Osteocyte (in vitro differentiated cells): Measurements from ENCODE around the gene C4B. TPM values are rescaled to one million over a fixed set of nuclear protein-coding genes. Genes with fewer than 3 reads are reported as not detected.
A peak's percentile ranks its signal among the peaks of the same experiment; 100 is the strongest.

ENCODE experiments used
- DNase-seq: peaks from one replicate; pipeline ENCODE4 v3.0.0; 2021; ENCODE audit warnings: mixed read lengths; ENCODE audit not compliant: unreplicated experiment; ENCODE audit errors: extremely low spot score
- H3K27ac Mint-ChIP-seq: one replicate; pipeline ENCODE4 v1.8.0; 2021; ENCODE audit warnings: mild to moderate bottlenecking, mixed read lengths; ENCODE audit not compliant: unreplicated experiment
- H3K27me3 Mint-ChIP-seq: one replicate; pipeline ENCODE4 v1.8.0; 2021; ENCODE audit warnings: mixed read lengths; ENCODE audit not compliant: unreplicated experiment
- H3K36me3 Mint-ChIP-seq: one replicate; pipeline ENCODE4 v1.8.0; 2021; ENCODE audit warnings: mixed read lengths; ENCODE audit not compliant: unreplicated experiment
- H3K4me1 Mint-ChIP-seq: one replicate; pipeline ENCODE4 v1.8.0; 2021; ENCODE audit warnings: mixed read lengths; ENCODE audit not compliant: unreplicated experiment
- H3K4me3 Mint-ChIP-seq: one replicate; pipeline ENCODE4 v1.8.0; 2021; ENCODE audit warnings: mild to moderate bottlenecking, moderate library complexity, mixed read lengths; ENCODE audit not compliant: unreplicated experiment
- H3K9me3 Mint-ChIP-seq: one replicate; pipeline ENCODE4 v1.8.0; 2021; ENCODE audit warnings: mixed read lengths; ENCODE audit not compliant: unreplicated experiment
- CTCF ChIP-seq: fragments of 200-600 bp; sonication (generic); IDR thresholded peaks from 2 replicates; pipeline ENCODE4 v1.5.0; 2021; ENCODE audit warnings: antibody characterized with exemption, mild to moderate bottlenecking, moderate library complexity
- total RNA-seq: library from RNA; stranded (reverse); gene quantifications from 2 replicates; pipeline ENCODE4 v1.2.1, GENCODE V29; 2021

Gene C4B
- total RNA-seq, 1 donor from 2014 or later = 10.5 TPM

- TF ChIP-seq CTCF = no peak
- H3K4me1 Mint-ChIP-seq = peaks cover 50% of the 10 kb centered on the region
- no peaks in the 10 kb centered on the region for H3K9me3 Mint-ChIP-seq
- no peaks in the 10 kb centered on the region for H3K36me3 Mint-ChIP-seq
- peak; percentile 89 for DNase-seq
- no peak overlapping the region for H3K4me3 Mint-ChIP-seq
- peak overlapping the region; percentile 51 for H3K27ac Mint-ChIP-seq
- H3K27me3 Mint-ChIP-seq = peaks cover 3% of the 10 kb centered on the region
Observed at GRCh38 chr6:32081168-32081990, 66.8 kb downstream of the C4B start.

GRCh38 chr6:32082478-32082877 is 67.9 kb downstream of the C4B start:
- Mint-ChIP-seq H3K27me3 (peaks cover 3% of the 10 kb centered on the region), H3K27ac (peak overlapping the region; percentile 51), H3K36me3 (no peaks in the 10 kb centered on the region), H3K4me3 (no peak overlapping the region), H3K9me3 (no peaks in the 10 kb centered on the region), H3K4me1 (peaks cover 54% of the 10 kb centered on the region)
- TF ChIP-seq CTCF = no peak
- no peak for DNase-seq

- H3K36me3 Mint-ChIP-seq = no peaks in the 10 kb centered on the region
- no peak for TF ChIP-seq CTCF
- H3K27ac Mint-ChIP-seq = peak overlapping the region; percentile 43
- DNase-seq = no peak
- H3K4me3 Mint-ChIP-seq = no peak overlapping the region
- H3K9me3 Mint-ChIP-seq = no peaks in the 10 kb centered on the region
- H3K4me1 Mint-ChIP-seq = peaks cover 54% of the 10 kb centered on the region
- H3K27me3 Mint-ChIP-seq = peaks cover 3% of the 10 kb centered on the region
Observed at GRCh38 chr6:32082935-32083334, 68.3 kb downstream of the C4B start.

- H3K4me3 Mint-ChIP-seq = no peak overlapping the region
- no peak overlapping the region for H3K27ac Mint-ChIP-seq
- H3K4me1 Mint-ChIP-seq = peaks cover 57% of the 10 kb centered on the region
- H3K9me3 Mint-ChIP-seq = no peaks in the 10 kb centered on the region
- no peak for TF ChIP-seq CTCF
- peaks cover 3% of the 10 kb centered on the region for H3K27me3 Mint-ChIP-seq
- no peaks in the 10 kb centered on the region for H3K36me3 Mint-ChIP-seq
- DNase-seq = no peak
Observed at GRCh38 chr6:32083812-32084768, 69.5 kb downstream of the C4B start.

GRCh38 chr6:32084780-32085179 is 70.2 kb downstream of the C4B start:
- no peak for TF ChIP-seq CTCF
- DNase-seq = no peak
- no peak overlapping the region for H3K4me3 Mint-ChIP-seq
- H3K9me3 Mint-ChIP-seq = no peaks in the 10 kb centered on the region
- no peak overlapping the region for H3K27ac Mint-ChIP-seq
- no peaks in the 10 kb centered on the region for H3K36me3 Mint-ChIP-seq
- peaks cover 51% of the 10 kb centered on the region for H3K4me1 Mint-ChIP-seq
- peaks cover 3% of the 10 kb centered on the region for H3K27me3 Mint-ChIP-seq
